ENCODE data around the gene NDUFB3.

The NDUFB3 gene

DNA sequence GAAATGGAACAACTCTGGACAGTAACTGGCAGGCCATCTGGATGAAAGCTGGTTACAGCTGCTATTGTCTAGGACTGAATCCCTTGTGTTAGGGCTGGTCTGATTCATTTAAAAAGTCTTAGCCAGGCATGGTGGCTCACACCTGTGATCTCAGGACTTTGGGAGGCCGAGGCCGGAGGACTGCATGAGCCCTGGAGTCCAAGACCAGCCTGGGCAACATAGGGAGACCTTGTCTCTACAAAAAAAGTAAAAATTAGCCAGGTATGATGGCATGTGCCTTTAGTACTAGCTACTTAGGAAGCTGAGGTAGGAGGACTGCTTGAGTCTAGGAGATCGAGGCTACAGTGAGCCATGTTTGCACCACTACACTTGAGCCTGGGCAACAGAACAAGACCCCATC lies 28.7 kb downstream of the NDUFB3 start:
- DNase-seq (ENCODE audit: low read depth): no peak
- TF ChIP-seq CTCF (IDR thresholded peaks at IDR 0.05; ENCODE audit: insufficient read depth, low read depth, low read length, missing control alignments): no peak
- no peak overlapping the region for H3K4me3 ChIP-seq (ENCODE audit: low read depth, low read length)

GRCh38 chr2:201105759-201106158 lies 34.0 kb downstream of the NDUFB3 start:
- DNase-seq (ENCODE audit: low read depth): no peak
- no peak for TF ChIP-seq CTCF (IDR thresholded peaks at IDR 0.05; ENCODE audit: insufficient read depth, low read depth, low read length, missing control alignments)
- no peak overlapping the region for H3K4me3 ChIP-seq (ENCODE audit: low read depth, low read length)

GRCh38 chr2:201107624-201108023 lies 35.8 kb downstream of the NDUFB3 start:
- DNase-seq (ENCODE audit: low read depth): no peak
- no peak for TF ChIP-seq CTCF (IDR thresholded peaks at IDR 0.05; ENCODE audit: insufficient read depth, low read depth, low read length, missing control alignments)
- H3K4me3 ChIP-seq (ENCODE audit: low read depth, low read length): no peak overlapping the region

DNA sequence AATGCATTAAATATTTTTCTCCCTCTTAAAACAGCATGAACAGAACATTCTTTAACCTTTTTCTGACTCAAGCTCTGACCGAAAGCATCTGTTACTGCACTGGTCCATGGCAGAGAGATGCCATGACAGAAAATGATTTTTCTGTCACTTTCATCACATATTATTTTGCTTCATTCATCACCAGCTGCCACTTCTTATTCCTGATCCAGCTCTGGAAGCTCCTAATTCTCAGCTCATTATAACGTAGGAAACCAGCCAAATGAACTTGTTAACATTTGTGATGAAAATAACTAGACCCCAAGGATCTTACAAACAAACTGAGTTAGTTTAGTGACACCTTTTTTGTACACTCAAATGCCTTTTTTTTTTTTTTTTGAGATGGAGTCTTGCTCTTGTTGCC lies 36.5 kb downstream of the NDUFB3 start:
- no peak overlapping the region for H3K4me3 ChIP-seq (ENCODE audit: low read depth, low read length)
- no peak for TF ChIP-seq CTCF (IDR thresholded peaks at IDR 0.05; ENCODE audit: insufficient read depth, low read depth, low read length, missing control alignments)
- no peak for DNase-seq (ENCODE audit: low read depth)

DNA sequence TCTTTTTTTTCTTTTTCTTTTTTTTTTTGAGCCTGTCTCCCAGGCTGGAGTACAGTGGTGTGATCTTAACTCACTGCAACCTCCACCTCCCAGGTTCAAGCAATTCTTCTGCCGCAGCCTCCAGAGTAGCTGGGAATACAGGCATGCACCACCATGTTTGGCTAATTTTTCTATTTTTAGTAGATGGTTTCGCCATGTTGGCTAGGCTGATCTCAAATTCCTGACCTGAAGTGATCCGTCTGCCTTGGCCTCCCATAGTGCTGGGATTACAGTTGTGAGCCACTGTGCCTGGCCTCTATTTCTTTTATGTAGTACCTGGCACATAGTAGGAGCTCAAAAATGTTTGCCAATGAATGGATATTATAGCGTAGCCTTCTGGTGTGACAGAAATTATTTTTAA lies 37.4 kb downstream of the NDUFB3 start:
- DNase-seq (ENCODE audit: low read depth): no peak
- no peak overlapping the region for H3K4me3 ChIP-seq (ENCODE audit: low read depth, low read length)
- TF ChIP-seq CTCF (IDR thresholded peaks at IDR 0.05; ENCODE audit: insufficient read depth, low read depth, low read length, missing control alignments): no peak

DNA sequence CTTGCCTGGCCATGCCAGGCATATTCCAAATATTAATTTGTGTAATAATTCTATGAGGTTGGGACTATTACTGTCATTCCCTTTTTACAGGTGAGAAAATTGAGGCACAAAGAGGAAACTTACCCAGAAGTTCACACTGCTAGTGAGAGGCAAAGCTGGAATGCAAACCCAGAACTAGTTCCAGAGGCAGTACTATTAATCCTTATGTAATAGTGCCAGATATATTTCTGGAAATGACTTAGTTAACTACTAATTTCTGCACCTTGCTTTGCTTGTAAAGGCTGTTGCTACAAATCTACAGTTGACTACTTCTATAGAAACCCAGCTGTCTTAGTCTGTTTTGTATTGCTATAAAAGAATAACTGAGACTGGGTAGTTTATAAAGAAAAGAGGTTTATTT lies 38.8 kb downstream of the NDUFB3 start:
- no peak for TF ChIP-seq CTCF (IDR thresholded peaks at IDR 0.05; ENCODE audit: insufficient read depth, low read depth, low read length, missing control alignments)
- DNase-seq (ENCODE audit: low read depth): no peak
- no peak overlapping the region for H3K4me3 ChIP-seq (ENCODE audit: low read depth, low read length)

DNA sequence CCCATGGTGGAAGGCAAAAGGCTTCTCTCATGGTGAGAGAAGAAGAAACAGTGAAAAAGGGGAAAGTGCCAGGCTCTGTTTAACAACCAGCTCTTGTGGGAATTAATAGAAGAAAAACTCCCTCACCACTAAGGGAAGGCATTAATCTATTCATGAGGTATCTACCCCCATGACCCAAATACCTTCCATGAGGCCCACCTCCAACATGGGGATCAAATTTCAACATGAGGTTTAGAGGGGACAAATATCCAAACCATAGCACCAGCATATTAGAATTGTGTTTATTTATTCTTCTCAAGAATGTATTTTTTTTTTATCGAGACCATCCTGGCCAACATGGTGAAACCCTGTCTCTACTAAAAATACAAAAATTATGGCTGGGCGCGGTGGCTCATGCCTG lies 39.3 kb downstream of the NDUFB3 start:
- no peak for DNase-seq (ENCODE audit: low read depth)
- no peak overlapping the region for H3K4me3 ChIP-seq (ENCODE audit: low read depth, low read length)
- TF ChIP-seq CTCF (IDR thresholded peaks at IDR 0.05; ENCODE audit: insufficient read depth, low read depth, low read length, missing control alignments): no peak

Data from GM12865 (cell line).